WTC11 (cell line): ENCODE measurements around the gene DEGS1. TPM values are rescaled to one million over a fixed set of nuclear protein-coding genes. Genes with fewer than 3 reads are reported as not detected.

ENCODE experiments used
- ATAC-seq: fragments of 200-7000 bp; cut with Tn5 transposase; 2 replicates; pipeline ENCODE4 v1.10.0; 2021; ENCODE audit warnings: mild to moderate bottlenecking, moderate library complexity
- CTCF ChIA-PET: fragments of 300-600 bp; sonication (Branson Sonifier 250); formaldehyde crosslinking; loops from one replicate; lab custom pipeline; 2021; ENCODE audit warnings: antibody characterized with exemption; lab: Charles Lee
- POLR2A ChIA-PET: fragments of 350-600 bp; sonication (Branson Sonifier 250); formaldehyde crosslinking; loops from one replicate; lab custom pipeline; 2021; ENCODE audit warnings: antibody characterized with exemption; lab: Charles Lee
- DNase-seq: peaks from one replicate; pipeline ENCODE4 v3.0.0; 2021; ENCODE audit warnings: low spot score
- H3K27ac Mint-ChIP-seq: 2 replicates; pipeline ENCODE4 v1.8.0; 2021; ENCODE audit warnings: mixed read lengths
- H3K27me3 Mint-ChIP-seq: 2 replicates; pipeline ENCODE4 v1.8.0; 2021; ENCODE audit warnings: low read depth, mild to moderate bottlenecking, moderate library complexity, mixed read lengths
- H3K36me3 Mint-ChIP-seq: 2 replicates; pipeline ENCODE4 v1.8.0; 2021; ENCODE audit warnings: mixed read lengths
- H3K4me1 Mint-ChIP-seq: 2 replicates; pipeline ENCODE4 v1.8.0; 2022; ENCODE audit warnings: mixed read lengths
- H3K4me3 Mint-ChIP-seq: 2 replicates; pipeline ENCODE4 v1.8.0; 2021; ENCODE audit warnings: mild to moderate bottlenecking, moderate library complexity, mixed read lengths
- H3K9me3 Mint-ChIP-seq: 2 replicates; pipeline ENCODE4 v1.8.0; 2021; ENCODE audit warnings: mixed read lengths
- ATF2 ChIP-seq: sonication (generic); formaldehyde crosslinking; IDR thresholded peaks from 2 replicates; pipeline ENCODE4 v1.8.1; 2022; ENCODE audit warnings: low read depth, missing genetic modification reagents, borderline replicate concordance
- CREB1 ChIP-seq: sonication (generic); formaldehyde crosslinking; IDR thresholded peaks from 2 replicates; pipeline ENCODE4 v1.8.0; 2023; ENCODE audit warnings: mild to moderate bottlenecking, missing genetic modification reagents
- CREM ChIP-seq: sonication (generic); formaldehyde crosslinking; IDR thresholded peaks from 2 replicates; pipeline ENCODE4 v1.8.1; 2022; ENCODE audit warnings: mild to moderate bottlenecking, missing genetic modification reagents, moderate library complexity
- ETV6 ChIP-seq: sonication (generic); formaldehyde crosslinking; IDR thresholded peaks from 2 replicates; pipeline ENCODE4 v1.8.1; 2022; ENCODE audit warnings: mild to moderate bottlenecking, missing genetic modification reagents
- FOXP1 ChIP-seq: sonication (generic); formaldehyde crosslinking; IDR thresholded peaks from 2 replicates; pipeline ENCODE4 v1.8.0; 2022; ENCODE audit warnings: missing genetic modification reagents, mild to moderate bottlenecking, moderate library complexity, borderline replicate concordance
- MYBL2 ChIP-seq: sonication (generic); formaldehyde crosslinking; IDR thresholded peaks from 2 replicates; pipeline ENCODE4 v1.8.1; 2023; ENCODE audit warnings: mild to moderate bottlenecking, moderate library complexity, missing genetic modification reagents
- NR3C1 ChIP-seq: sonication (generic); formaldehyde crosslinking; conservative IDR thresholded peaks from 2 replicates; pipeline ENCODE4 v1.8.1; 2023; ENCODE audit warnings: low read depth, mild to moderate bottlenecking, missing genetic modification reagents
- PREB ChIP-seq: sonication (generic); formaldehyde crosslinking; IDR thresholded peaks from 2 replicates; pipeline ENCODE4 v1.8.1; 2022; ENCODE audit warnings: mild to moderate bottlenecking, missing genetic modification reagents, moderate library complexity, borderline replicate concordance
- TP53 ChIP-seq: sonication (generic); formaldehyde crosslinking; IDR thresholded peaks from 2 replicates; pipeline ENCODE4 v1.8.1; 2023; ENCODE audit warnings: mild to moderate bottlenecking, missing genetic modification reagents
- ZNF281 ChIP-seq: sonication (generic); formaldehyde crosslinking; IDR thresholded peaks from 2 replicates; pipeline ENCODE4 v1.8.0; 2023; ENCODE audit warnings: mild to moderate bottlenecking, missing genetic modification reagents
- total RNA-seq: library from RNA; stranded (reverse); gene quantifications from 3 replicates; pipeline ENCODE4 v1.2.3, GENCODE V29; 2021
- TF ChIP-seq, protein P1 (sequence below): sonication (generic); formaldehyde crosslinking; IDR thresholded peaks from 2 replicates; pipeline ENCODE4 v1.8.1; 2023; ENCODE audit warnings: mild to moderate bottlenecking, missing genetic modification reagents
- TF ChIP-seq, protein P2 (sequence below): fragments of 250-450 bp; sonication (Bioruptor Pico); IDR thresholded peaks from 2 replicates; pipeline ENCODE4 v1.8.0; 2021; ENCODE audit warnings: mild to moderate bottlenecking
- TF ChIP-seq, protein P3 (sequence below): sonication (generic); formaldehyde crosslinking; IDR thresholded peaks from 2 replicates; pipeline ENCODE4 v1.8.1; 2023; ENCODE audit warnings: mild to moderate bottlenecking, moderate library complexity, missing genetic modification reagents
- TF ChIP-seq, protein P4 (sequence below): sonication (generic); formaldehyde crosslinking; IDR thresholded peaks from 2 replicates; pipeline ENCODE4 v1.8.0; 2022; ENCODE audit warnings: missing genetic modification reagents

DEGS1 gene
- total RNA-seq, 1 experiment from 2014 or later = 30.7 TPM

GRCh38 chr1:224168859-224169380 is 14.1 kb upstream of the DEGS1 start:
- TF ChIP-seq TP53 (CRISPR knock-in tag) = no peak
- no peak for TF ChIP-seq PREB
- no peak for TF ChIP-seq FOXP1
- TF ChIP-seq MYBL2 (CRISPR knock-in tag) = no peak
- no peak for TF ChIP-seq ZNF281 (CRISPR knock-in tag)
- no peak for TF ChIP-seq NR3C1
- TF ChIP-seq ATF2 (CRISPR knock-in tag) = no peak
- TF ChIP-seq, protein P1, sequence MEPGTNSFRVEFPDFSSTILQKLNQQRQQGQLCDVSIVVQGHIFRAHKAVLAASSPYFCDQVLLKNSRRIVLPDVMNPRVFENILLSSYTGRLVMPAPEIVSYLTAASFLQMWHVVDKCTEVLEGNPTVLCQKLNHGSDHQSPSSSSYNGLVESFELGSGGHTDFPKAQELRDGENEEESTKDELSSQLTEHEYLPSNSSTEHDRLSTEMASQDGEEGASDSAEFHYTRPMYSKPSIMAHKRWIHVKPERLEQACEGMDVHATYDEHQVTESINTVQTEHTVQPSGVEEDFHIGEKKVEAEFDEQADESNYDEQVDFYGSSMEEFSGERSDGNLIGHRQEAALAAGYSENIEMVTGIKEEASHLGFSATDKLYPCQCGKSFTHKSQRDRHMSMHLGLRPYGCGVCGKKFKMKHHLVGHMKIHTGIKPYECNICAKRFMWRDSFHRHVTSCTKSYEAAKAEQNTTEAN (CRISPR knock-in tag) = no peak
- TF ChIP-seq, protein P2, sequence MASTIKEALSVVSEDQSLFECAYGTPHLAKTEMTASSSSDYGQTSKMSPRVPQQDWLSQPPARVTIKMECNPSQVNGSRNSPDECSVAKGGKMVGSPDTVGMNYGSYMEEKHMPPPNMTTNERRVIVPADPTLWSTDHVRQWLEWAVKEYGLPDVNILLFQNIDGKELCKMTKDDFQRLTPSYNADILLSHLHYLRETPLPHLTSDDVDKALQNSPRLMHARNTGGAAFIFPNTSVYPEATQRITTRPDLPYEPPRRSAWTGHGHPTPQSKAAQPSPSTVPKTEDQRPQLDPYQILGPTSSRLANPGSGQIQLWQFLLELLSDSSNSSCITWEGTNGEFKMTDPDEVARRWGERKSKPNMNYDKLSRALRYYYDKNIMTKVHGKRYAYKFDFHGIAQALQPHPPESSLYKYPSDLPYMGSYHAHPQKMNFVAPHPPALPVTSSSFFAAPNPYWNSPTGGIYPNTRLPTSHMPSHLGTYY (CRISPR knock-in tag) = no peak
- no peak for TF ChIP-seq ETV6 (CRISPR knock-in tag)
- no peak for TF ChIP-seq CREB1 (CRISPR knock-in tag)
- TF ChIP-seq, protein P3, sequence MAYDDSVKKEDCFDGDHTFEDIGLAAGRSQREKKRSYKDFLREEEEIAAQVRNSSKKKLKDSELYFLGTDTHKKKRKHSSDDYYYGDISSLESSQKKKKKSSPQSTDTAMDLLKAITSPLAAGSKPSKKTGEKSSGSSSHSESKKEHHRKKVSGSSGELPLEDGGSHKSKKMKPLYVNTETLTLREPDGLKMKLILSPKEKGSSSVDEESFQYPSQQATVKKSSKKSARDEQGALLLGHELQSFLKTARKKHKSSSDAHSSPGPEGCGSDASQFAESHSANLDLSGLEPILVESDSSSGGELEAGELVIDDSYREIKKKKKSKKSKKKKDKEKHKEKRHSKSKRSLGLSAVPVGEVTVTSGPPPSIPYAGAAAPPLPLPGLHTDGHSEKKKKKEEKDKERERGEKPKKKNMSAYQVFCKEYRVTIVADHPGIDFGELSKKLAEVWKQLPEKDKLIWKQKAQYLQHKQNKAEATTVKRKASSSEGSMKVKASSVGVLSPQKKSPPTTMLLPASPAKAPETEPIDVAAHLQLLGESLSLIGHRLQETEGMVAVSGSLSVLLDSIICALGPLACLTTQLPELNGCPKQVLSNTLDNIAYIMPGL = no peak
- TF ChIP-seq, protein P4, sequence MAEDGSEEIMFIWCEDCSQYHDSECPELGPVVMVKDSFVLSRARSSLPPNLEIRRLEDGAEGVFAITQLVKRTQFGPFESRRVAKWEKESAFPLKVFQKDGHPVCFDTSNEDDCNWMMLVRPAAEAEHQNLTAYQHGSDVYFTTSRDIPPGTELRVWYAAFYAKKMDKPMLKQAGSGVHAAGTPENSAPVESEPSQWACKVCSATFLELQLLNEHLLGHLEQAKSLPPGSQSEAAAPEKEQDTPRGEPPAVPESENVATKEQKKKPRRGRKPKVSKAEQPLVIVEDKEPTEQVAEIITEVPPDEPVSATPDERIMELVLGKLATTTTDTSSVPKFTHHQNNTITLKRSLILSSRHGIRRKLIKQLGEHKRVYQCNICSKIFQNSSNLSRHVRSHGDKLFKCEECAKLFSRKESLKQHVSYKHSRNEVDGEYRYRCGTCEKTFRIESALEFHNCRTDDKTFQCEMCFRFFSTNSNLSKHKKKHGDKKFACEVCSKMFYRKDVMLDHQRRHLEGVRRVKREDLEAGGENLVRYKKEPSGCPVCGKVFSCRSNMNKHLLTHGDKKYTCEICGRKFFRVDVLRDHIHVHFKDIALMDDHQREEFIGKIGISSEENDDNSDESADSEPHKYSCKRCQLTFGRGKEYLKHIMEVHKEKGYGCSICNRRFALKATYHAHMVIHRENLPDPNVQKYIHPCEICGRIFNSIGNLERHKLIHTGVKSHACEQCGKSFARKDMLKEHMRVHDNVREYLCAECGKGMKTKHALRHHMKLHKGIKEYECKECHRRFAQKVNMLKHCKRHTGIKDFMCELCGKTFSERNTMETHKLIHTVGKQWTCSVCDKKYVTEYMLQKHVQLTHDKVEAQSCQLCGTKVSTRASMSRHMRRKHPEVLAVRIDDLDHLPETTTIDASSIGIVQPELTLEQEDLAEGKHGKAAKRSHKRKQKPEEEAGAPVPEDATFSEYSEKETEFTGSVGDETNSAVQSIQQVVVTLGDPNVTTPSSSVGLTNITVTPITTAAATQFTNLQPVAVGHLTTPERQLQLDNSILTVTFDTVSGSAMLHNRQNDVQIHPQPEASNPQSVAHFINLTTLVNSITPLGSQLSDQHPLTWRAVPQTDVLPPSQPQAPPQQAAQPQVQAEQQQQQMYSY (CRISPR knock-in tag) = no peak
- TF ChIP-seq CREM (CRISPR knock-in tag) = no peak
- no peak for DNase-seq
- POLR2A ChIA-PET = no interaction called here
- H3K4me1 Mint-ChIP-seq = peaks cover 30% of the 10 kb centered on the region
- H3K9me3 Mint-ChIP-seq = peaks cover 9% of the 10 kb centered on the region
- H3K36me3 Mint-ChIP-seq = peaks cover 6% of the 10 kb centered on the region
- H3K27ac Mint-ChIP-seq = peak overlapping the region; percentile 2; the same call in 1 of the 2 replicates
- ATAC-seq = no peak
- H3K27me3 Mint-ChIP-seq = no peaks in the 10 kb centered on the region
- H3K4me3 Mint-ChIP-seq = no peak overlapping the region
- CTCF ChIA-PET = interaction anchor here (0.5 kb wide), 1 partner anchor 488 kb away, joined by 3 read pairs; no protein-coding TSS in a partner anchor
